GM18909 (cell line): ENCODE results near the gene THSD7A.

Experiments
- ATAC-seq: cut with Tn5 transposase; IDR thresholded peaks from one replicate; pipeline ENCODE4 v1.9.1; 2021; ENCODE audit warnings: mild to moderate bottlenecking; ENCODE audit not compliant: unreplicated experiment, poor library complexity

The THSD7A gene

GRCh38 chr7:11593322-11593721, 238.7 kb downstream of the THSD7A start:
- no peak for ATAC-seq

DNA sequence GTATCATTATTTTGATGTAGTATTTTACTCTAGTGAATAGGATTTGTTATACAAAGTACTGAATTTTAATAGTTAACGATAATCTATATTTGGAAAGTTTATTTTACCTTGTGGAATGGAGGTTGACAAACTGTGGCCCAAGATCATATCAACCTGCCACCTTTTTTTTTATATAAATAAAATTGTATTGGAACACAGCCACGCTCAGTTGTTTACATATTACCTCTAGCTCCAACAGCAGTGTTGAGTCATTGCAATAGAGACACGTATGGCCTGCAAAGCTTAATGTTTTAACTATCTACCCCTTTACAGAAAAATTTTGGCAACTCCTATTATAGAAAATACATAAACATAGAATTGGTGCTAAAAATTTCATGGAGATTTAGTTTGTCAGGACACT, 239.3 kb downstream of the THSD7A start:
- no peak for ATAC-seq

DNA sequence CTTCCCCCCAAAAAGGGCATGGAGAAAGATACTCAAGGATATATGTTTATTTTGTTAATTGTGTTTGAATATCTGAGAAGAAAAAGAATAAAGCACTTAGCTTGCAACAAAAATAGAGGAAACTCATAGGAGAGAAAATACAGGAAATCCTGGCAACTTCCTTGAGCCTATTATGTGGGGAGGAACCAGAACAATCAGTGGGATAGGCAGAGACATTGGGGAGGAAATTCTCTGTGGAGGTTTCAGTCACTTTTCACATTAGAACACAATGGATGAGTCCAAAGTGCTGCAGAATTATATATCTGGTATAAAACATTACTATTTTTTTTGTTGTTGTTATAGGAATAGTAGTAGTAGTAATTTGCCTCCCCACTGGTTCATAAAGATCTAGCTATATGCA, 240.1 kb downstream of the THSD7A start:
- ATAC-seq = no peak

GRCh38 chr7:11591055-11591633, 240.9 kb downstream of the THSD7A start:
- ATAC-seq = no peak

GRCh38 chr7:11589251-11589650, 242.7 kb downstream of the THSD7A start:
- no peak for ATAC-seq

GRCh38 chr7:11587814-11588213, 244.2 kb downstream of the THSD7A start:
- no peak for ATAC-seq

DNA sequence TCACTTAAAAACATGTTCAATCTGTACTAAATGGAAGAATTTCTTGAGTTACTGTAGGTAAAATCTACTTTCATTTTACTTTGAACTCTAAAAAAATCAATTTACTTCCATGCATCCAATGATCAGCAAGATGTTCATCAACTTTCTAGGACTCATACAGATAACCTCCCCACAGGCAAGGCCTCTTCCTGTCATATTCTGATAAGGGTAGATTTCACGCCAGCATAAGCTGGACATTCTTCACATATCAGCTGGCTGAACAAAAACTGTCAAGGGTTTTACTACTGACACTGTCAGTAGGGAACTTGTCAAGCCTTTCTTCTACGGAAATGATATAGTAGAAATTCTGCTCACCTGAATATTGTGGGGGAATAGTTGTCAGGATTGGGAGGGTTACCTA, 244.9 kb downstream of the THSD7A start:
- no peak for ATAC-seq

DNA sequence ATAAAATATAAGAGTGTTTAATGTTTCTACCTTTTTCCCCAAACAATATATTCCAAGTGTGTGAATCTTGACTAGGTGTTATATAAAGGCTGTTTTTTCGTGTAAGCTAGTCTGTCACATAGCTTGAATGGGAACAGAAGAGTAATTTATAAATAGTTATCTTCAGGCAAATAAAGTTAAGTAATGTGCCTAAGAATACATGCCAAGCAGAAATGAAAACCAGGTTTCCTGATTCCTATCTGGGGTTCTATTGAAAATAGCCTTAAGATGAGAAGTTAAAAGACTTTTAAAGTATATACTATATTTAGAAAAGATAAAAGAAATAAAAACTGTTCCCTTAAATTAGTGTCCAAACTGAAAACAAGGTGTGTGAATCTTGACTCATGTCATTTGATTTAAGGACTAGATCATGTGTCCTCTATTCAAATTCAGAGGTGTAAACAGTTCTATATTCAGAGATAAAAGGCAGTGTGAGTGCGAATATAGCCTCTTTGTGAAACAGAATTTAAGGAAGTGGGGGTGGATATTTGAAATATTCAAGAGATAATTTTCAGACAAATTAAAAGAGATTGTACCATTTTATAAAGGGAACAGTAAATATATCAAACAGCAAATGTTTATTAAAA, 247.5 kb downstream of the THSD7A start:
- ATAC-seq = no peak

DNA sequence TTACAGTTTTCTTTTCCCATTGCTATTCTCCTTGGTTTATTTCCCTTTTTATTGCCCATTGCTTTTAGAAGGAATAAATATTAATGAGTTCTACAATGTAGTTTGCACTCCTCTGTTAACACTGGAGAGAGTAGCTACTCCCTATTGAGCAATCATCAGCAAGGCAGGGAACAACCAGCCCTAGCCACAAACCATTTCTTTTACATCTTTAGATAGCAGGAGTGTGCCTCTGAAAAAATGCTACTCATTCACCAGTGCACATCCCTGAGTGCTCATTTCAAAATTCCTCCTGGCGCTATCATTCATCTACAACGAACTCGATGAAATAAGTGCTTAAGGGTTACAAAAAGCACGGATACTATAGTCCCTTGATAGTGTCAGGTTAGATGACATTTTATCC, 252.9 kb downstream of the THSD7A start:
- no peak for ATAC-seq

- no peak for ATAC-seq
Observed at GRCh38 chr7:11576310-11576709, 255.7 kb downstream of the THSD7A start.

- no peak for ATAC-seq
Observed at GRCh38 chr7:11573128-11573750, 258.8 kb downstream of the THSD7A start.

DNA sequence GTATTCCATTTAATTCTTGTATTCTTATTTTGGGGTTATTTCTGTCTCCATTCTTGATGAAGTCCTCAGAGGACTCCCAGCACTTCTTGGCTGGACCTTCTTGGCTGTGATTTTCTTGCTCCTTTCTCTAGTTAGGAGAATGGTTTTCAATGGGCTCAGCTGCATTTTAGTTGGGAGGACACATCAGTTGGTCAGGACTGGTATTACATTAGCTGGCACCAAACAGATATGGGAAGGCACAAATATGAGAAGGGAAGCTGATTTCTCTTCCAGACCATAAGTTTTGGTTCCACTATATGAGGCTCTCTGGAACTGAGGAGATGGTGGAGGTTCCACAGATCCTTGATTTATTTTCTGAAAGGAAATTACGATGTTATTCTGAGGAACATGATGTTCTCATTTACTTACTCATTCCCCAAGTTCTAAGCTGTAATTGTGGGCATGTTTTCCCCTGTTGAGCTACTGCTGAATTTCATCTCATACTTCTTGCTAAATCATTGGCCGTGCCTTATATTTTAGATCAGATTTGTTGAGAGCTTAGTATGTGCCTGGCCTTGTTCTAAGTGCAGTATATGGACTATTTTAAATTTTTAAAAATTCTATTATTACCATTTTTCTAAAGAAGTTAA, 261.0 kb downstream of the THSD7A start:
- ATAC-seq = no peak

GRCh38 chr7:11570205-11570604, 261.8 kb downstream of the THSD7A start:
- ATAC-seq = no peak

DNA sequence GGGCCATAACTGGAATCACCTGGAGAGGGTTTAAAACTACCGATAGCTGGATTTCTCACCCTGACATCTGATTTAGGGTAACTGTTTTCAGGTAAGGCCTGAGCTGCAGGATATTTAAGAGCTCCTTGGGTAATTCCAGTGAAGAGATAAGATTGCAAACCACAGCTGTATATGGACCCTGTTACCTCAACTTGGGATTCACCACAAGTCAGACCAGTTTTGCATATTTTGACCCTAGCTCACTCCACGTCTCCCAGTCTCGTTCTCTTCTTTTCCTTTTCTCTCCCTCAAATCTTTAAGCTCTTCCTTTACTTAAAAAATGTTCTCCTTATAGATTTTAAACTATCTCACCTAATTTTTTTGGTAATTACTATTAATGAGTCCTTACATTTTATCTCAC, 264.4 kb downstream of the THSD7A start:
- ATAC-seq = no peak

- peak; percentile 97 for ATAC-seq
Observed at GRCh38 chr7:11557627-11558026, 274.4 kb downstream of the THSD7A start.

GRCh38 chr7:11552676-11553296, 279.2 kb downstream of the THSD7A start:
- ATAC-seq = no peak

DNA sequence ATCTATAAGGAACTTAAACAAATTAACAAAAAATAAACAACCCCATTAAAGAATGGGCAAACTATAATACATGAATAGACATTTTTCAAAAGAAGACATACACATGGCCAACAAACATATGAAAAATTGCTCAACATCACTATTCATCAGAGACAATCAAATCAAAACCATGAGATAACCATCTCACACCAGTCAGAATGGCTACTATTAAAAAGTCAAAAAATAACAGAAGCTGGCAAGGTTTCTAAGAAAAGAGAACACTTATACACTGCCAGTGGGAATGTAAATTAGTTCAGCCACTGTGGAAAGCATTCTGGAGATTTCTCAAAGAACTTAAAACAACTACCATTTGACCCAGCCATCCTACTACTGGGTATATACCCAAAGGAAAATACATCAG, 280.5 kb downstream of the THSD7A start:
- no peak for ATAC-seq

GRCh38 chr7:11548532-11548931, 283.5 kb downstream of the THSD7A start:
- ATAC-seq = no peak

- ATAC-seq = no peak
Observed at GRCh38 chr7:11541330-11541729, 290.7 kb downstream of the THSD7A start.

DNA sequence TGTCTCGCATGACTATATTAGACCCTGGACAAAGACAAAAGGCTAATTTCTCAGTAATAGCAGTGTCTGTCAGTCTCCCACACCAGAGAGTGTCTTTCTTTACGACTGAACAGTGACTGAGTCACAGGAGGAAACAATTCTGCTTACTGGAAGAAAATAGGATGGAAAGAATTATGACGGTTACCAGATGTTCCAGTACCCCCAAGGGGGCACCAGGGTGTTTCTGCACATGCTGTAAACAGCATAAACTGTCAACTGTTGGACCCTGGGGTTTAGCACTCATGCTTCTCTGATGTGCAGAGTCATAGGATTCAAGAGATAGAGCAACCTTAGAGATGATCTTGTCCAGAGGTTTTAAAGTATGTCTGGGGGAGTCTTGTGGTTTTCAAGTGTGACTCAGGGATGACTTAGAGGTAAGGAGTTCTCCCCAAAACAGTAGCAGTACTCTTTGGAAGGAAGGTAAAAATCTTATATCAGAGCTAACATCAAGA, 291.7 kb downstream of the THSD7A start:
- ATAC-seq = no peak

GRCh38 chr7:11539853-11540252, 292.1 kb downstream of the THSD7A start:
- ATAC-seq = no peak
